Measurements from ENCODE around the gene SEPTIN5. TPM values are rescaled to one million over a fixed set of nuclear protein-coding genes. Genes with fewer than 3 reads are reported as not detected.
"Not testable (repeated sequence)": the region's sequence is repeated elsewhere in the genome, so short reads cannot be mapped to it uniquely, and the experiment has no call there.

Gene SEPTIN5
- total and polyA plus RNA-seq, 8 donors: 4.2 to 53.4 (median 7.9) TPM

GRCh38 chr22:19693981-19694670 is 20.2 kb upstream of the SEPTIN5 start:
- TF ChIP-seq CTCF (IDR thresholded peaks at IDR 0.05): no peak
- intact Hi-C loops (cut with DNase I): no loop called here
- Histone ChIP-seq H3K27ac (no peak overlapping the region), H3K4me3 (no peak overlapping the region), H3K9me3 (no peaks in the 10 kb centered on the region), H3K4me1 (no peaks in the 10 kb centered on the region), H3K27me3 (no peaks in the 10 kb centered on the region), H3K36me3 (no peaks in the 10 kb centered on the region)
- ATAC-seq (no peak), DNase-seq (no peak), FAIRE-seq (no peak)
- WGBS, 2 donors: 78 to 86% methylated on average over 12 of the region's 12 CpGs

- DNase-seq: no peak
- WGBS, 2 donors: 87 to 90% methylated on average over 13 of the region's 13 CpGs
- no peak overlapping the region for H3K27ac ChIP-seq
- ATAC-seq: no peak
- no peak overlapping the region for H3K4me3 ChIP-seq
- no peak for FAIRE-seq
- intact Hi-C loops (cut with DNase I): no loop called here
- no peaks in the 10 kb centered on the region for H3K4me1 ChIP-seq
- no peaks in the 10 kb centered on the region for H3K36me3 ChIP-seq
- H3K27me3 ChIP-seq: no peaks in the 10 kb centered on the region
- TF ChIP-seq CTCF (IDR thresholded peaks at IDR 0.05): no peak
- no peaks in the 10 kb centered on the region for H3K9me3 ChIP-seq
Measured at GRCh38 chr22:19694696-19695095, 19.6 kb upstream of the SEPTIN5 start.

GRCh38 chr22:19696504-19697276 is 17.6 kb upstream of the SEPTIN5 start:
- Histone ChIP-seq H3K36me3 (no peaks in the 10 kb centered on the region), H3K27me3 (no peaks in the 10 kb centered on the region), H3K4me1 (no peaks in the 10 kb centered on the region), H3K27ac (no peak overlapping the region), H3K4me3 (no peak overlapping the region), H3K9me3 (no peaks in the 10 kb centered on the region)
- ATAC-seq (no peak), FAIRE-seq (no peak), DNase-seq (no peak)
- WGBS, 2 donors: 77 to 86% methylated on average over 2 of the region's 2 CpGs
- intact Hi-C loops (cut with DNase I): no loop called here
- TF ChIP-seq CTCF (IDR thresholded peaks at IDR 0.05): no peak

GRCh38 chr22:19697871-19698270 is 16.4 kb upstream of the SEPTIN5 start:
- DNase-seq; FAIRE-seq; intact Hi-C loops (cut with DNase I): not testable (repeated sequence)

GRCh38 chr22:19700790-19701419 is 13.4 kb upstream of the SEPTIN5 start:
- no peaks in the 10 kb centered on the region for H3K36me3 ChIP-seq
- no peaks in the 10 kb centered on the region for H3K4me1 ChIP-seq
- WGBS, 2 donors: 83 to 89% methylated on average over 6 of the region's 6 CpGs
- intact Hi-C loops (cut with DNase I): no loop called here
- ATAC-seq (no peak), FAIRE-seq (no peak), DNase-seq (no peak)
- TF ChIP-seq CTCF (IDR thresholded peaks at IDR 0.05): no peak
- H3K27ac ChIP-seq: no peak overlapping the region
- H3K9me3 ChIP-seq: no peaks in the 10 kb centered on the region
- H3K27me3 ChIP-seq: no peaks in the 10 kb centered on the region
- no peak overlapping the region for H3K4me3 ChIP-seq

More at GRCh38 chr22:19697871-19698270, 16.4 kb upstream of the SEPTIN5 start:
- H3K27me3 ChIP-seq, H3K36me3 ChIP-seq, H3K27ac ChIP-seq, H3K4me1 ChIP-seq, H3K9me3 ChIP-seq, ATAC-seq, H3K4me3 ChIP-seq: not testable (repeated sequence)
- 70 to 90% methylated on average over 1 of the region's 1 CpG for WGBS, 2 donors
